SK-N-MC (cell line): ENCODE results near the gene ALDH1L1.

ENCODE experiments used
- EZH2 ChIP-seq: fragments of 200-600 bp; sonication (generic); IDR thresholded peaks from one replicate; pipeline ENCODE4 v1.6.1; 2017; ENCODE audit warnings: antibody characterized with exemption
- POLR2AphosphoS5 ChIP-seq: IDR thresholded peaks from 2 replicates; pipeline ENCODE4 v1.6.1; 2012; ENCODE audit warnings: mild to moderate bottlenecking, low read depth, low read length, borderline replicate concordance

GRCh38 chr3:126077754-126078153, 102.6 kb downstream of the ALDH1L1 start:
- no peak for TF ChIP-seq EZH2
- TF ChIP-seq POLR2AphosphoS5, result no peak
